Neuron (in vitro differentiated cells): ENCODE measurements around the gene KPNB1.

Experiments
- H2AFZ ChIP-seq: one replicate; pipeline ENCODE4 v1.6.1; 2013; ENCODE audit warnings: low read depth, mild to moderate bottlenecking, inconsistent platforms, low read length, moderate library complexity
- H3K27me3 ChIP-seq: one replicate; pipeline ENCODE4 v1.6.1; 2013; ENCODE audit warnings: low read length; ENCODE audit not compliant: insufficient read depth
- H3K36me3 ChIP-seq: one replicate; pipeline ENCODE4 v1.6.1; 2013; ENCODE audit warnings: low read length; ENCODE audit not compliant: insufficient read depth
- H3K4me1 ChIP-seq: one replicate; pipeline ENCODE4 v1.6.1; 2013; ENCODE audit warnings: low read length; ENCODE audit not compliant: insufficient read depth
- H3K4me3 ChIP-seq: 2 replicates; pipeline ENCODE4 v1.5.1; 2013; ENCODE audit warnings: mild to moderate bottlenecking, low read length, moderate library complexity
- H3K9me3 ChIP-seq: one replicate; pipeline ENCODE4 v1.6.1; 2013; ENCODE audit warnings: low read length

KPNB1 gene

DNA sequence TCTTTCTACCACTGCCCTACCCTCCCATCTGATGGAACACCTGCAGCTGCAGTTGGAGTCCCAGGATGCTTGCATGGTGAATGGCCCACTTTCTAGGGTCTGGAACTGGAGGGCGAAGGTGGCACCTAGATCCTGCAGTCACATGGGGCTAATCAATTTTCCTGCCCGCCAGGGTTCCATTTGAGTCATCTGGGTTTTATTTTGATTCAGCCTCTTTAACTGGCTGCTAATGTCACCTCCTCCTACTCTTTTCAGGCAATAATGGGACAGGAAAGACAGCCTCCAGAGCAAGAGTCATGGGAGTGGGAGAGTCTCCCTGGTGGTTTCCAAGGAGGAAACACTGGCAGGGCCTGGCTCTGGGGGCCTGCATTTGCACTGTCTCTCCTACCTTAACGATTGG, 40.4 kb downstream of the KPNB1 start:
- H2AFZ ChIP-seq = no peak overlapping the region

DNA sequence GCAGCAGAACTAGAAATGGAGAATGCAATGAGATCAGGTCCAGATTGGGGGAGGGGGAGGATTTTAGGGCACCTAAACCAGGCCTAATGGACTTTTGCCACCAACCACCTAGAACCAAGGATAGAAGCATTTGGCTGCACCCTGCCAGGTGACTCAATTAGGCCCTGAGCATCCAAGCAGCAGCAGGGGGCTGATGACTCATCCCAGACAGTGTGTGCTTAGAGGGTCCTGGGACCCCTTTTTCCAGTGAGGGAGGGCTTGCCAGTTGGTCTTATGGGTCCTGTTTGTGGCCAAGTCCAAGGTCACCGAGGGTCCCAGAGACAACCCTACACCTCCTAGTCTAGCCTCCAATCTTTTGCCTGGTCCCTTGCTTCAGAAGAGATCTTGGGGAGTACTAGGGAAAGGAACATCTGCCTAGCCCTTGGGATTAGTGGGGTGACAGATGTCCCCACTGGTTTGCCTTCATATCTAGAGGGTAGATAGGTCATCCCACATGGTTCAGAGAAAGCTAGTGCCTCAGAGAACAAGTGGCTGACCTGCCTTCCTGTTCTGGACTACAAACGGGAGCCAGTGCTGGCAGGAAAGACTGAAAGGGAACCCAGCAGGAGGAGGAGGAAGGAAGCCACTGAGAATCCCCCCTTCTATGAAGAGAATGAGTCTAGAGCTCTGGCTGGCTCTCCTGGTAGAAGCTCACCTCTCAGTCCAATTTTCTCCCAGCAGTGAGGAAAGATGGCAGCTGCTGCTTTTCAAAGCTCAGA, 42.6 kb downstream of the KPNB1 start:
- Histone ChIP-seq H3K4me1 (peaks cover 27% of the 10 kb centered on the region), H3K9me3 (no peaks in the 10 kb centered on the region), H2AFZ (no peak overlapping the region), H3K27me3 (no peaks in the 10 kb centered on the region), H3K36me3 (peaks cover 3% of the 10 kb centered on the region), H3K4me3 (no peak overlapping the region)

More for the DNA sequence above, 40.4 kb downstream of the KPNB1 start:
- no peaks in the 10 kb centered on the region for H3K9me3 ChIP-seq
- no peak overlapping the region for H3K4me3 ChIP-seq
- H3K4me1 ChIP-seq = peaks cover 19% of the 10 kb centered on the region
- no peaks in the 10 kb centered on the region for H3K27me3 ChIP-seq
- H3K36me3 ChIP-seq = peaks cover 14% of the 10 kb centered on the region

DNA sequence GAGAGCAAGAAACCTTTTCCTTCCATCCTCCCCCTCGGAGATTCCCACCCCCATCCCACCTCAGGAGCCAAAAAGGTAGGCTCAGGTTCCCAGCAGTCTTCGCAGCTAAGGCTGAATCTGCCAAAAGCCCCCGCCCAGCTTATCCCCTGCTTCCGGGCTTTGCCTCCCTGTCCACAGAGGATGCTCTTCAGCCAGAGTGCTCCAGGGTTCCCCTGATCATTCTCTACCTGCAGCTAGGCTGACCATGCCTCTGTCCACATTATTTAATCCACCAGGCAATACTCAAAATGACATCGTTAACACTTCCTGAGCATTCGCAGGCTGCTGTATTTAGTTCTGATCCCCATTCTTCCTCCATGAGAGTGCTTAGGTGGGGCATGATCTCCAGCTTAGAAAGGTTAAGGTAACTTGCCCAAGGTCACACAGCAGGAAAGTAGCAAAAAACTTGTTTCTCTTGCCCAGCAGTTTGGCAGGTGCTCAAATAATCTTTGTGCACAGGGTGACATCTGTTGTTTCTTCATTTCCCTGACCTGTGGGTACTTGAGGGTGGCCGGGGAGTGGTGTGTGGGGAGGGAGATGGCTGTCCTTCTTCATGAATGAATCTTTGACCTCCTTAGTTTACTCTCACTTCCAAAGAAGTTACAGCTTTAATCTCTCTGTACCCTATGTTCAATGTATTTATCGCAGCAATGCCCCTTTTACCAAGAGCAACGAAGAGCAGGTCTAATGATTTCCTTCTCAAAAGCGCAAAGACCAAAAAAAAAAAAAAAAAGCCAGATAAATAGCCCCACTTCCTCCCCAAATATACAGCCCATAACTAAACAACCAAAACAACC, 43.4 kb downstream of the KPNB1 start:
- Histone ChIP-seq H3K36me3 (peaks cover 3% of the 10 kb centered on the region), H2AFZ (peak overlapping the region; percentile 79), H3K4me3 (peak overlapping the region; percentile 55), H3K4me1 (peaks cover 27% of the 10 kb centered on the region), H3K27me3 (no peaks in the 10 kb centered on the region), H3K9me3 (no peaks in the 10 kb centered on the region)

DNA sequence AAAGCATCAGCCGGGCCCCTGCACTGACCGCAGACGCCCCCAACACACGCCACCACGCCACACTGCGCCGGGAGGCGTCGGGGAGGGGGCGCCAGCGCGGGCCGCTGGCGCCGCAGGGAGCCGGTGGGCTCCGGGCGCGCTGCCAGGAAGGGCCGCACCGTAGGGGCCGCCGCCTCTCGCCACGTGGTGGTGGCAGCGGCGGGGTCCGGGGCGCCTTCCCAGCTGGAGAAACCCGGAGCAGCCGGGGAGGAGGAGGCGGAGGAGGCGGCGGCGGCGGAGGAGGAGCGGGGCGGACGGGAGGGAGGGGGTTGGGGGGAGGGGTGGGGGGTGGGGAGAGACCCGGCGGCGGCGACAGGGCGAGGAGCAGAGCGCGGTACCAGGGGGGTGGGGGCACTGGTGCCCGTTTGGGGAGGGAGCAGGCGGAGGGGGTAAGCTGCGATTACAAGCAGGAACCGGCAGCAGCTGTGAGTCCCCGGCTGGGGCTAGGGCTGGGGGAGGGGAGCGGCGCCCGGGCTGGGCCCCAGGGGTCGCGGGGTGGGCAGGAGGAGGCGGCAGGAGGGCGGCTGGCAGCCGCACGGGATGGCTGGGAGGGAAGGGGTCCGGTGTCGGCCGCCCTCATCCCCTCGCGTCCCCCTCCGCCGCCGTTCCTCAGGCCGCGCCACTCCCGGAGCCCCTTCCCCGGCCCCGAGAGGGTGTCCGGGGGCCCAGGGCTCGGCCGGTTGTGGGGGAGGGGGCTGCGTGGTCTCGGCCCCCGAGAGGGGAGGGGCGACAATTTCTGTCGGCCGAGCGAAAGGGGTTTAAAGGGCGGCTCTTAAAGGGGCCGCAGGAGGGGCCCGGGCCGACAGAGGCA, 44.2 kb downstream of the KPNB1 start, which contains the start of gene TBKBP1:
Gene TBKBP1 (plus strand): TSS at position 431 of the 850 bp plus-strand sequence. CDS start 1,952 bp downstream, outside the sequence.
- H2AFZ ChIP-seq = peak within 1 kb of the TSS; percentile 79
- H3K4me1 ChIP-seq = peaks cover 27% of the 10 kb centered on the region
- peak within 1 kb of the TSS; percentile 55 for H3K4me3 ChIP-seq
- H3K9me3 ChIP-seq = no peaks in the 10 kb centered on the region
- peaks cover 3% of the 10 kb centered on the region for H3K36me3 ChIP-seq
- no peaks in the 10 kb centered on the region for H3K27me3 ChIP-seq

DNA sequence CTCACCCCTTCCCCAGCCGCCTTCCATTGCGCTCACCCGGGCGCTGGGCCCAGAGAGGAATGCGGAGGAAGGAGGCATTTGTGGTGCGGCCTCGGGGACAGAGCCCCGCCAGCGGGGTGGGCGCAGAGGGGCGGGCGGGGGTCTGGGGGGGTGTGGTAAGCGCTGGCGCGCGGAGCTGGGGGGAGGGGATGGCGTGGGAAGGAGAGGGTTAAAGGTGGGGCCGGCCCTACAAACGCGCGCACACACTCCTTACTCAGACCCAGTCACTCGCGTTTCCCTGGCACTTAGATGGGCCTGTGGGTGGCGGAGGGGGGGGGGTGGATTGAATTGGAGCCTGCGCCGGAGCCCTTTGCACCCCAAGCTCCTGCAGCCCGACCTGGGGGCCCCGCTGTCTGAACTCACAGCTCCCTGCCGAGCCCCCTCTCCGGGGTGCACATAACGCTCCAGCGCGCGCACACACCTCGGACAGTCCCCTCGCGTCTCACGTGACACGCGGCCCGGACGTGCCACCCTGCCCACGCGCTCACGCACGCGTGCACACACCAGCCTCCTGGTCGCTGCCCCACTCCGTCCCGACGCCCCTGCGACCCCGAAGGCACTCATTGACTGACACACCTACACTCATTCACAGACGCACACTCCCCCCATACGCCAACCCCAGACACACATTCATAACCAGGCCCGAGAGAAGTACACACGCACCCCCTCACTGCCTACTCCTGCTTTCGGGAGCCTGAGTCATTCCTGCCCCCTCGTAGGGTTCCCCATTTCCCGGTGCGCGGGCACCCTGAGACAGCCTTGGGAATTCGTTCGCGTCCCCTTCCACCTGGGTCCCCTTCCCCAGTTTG, 45.1 kb downstream of the KPNB1 start:
- Histone ChIP-seq H2AFZ (peak overlapping the region; percentile 8), H3K4me1 (peaks cover 27% of the 10 kb centered on the region), H3K4me3 (peak overlapping the region; percentile 55), H3K27me3 (no peaks in the 10 kb centered on the region), H3K9me3 (no peaks in the 10 kb centered on the region), H3K36me3 (peaks cover 5% of the 10 kb centered on the region)

DNA sequence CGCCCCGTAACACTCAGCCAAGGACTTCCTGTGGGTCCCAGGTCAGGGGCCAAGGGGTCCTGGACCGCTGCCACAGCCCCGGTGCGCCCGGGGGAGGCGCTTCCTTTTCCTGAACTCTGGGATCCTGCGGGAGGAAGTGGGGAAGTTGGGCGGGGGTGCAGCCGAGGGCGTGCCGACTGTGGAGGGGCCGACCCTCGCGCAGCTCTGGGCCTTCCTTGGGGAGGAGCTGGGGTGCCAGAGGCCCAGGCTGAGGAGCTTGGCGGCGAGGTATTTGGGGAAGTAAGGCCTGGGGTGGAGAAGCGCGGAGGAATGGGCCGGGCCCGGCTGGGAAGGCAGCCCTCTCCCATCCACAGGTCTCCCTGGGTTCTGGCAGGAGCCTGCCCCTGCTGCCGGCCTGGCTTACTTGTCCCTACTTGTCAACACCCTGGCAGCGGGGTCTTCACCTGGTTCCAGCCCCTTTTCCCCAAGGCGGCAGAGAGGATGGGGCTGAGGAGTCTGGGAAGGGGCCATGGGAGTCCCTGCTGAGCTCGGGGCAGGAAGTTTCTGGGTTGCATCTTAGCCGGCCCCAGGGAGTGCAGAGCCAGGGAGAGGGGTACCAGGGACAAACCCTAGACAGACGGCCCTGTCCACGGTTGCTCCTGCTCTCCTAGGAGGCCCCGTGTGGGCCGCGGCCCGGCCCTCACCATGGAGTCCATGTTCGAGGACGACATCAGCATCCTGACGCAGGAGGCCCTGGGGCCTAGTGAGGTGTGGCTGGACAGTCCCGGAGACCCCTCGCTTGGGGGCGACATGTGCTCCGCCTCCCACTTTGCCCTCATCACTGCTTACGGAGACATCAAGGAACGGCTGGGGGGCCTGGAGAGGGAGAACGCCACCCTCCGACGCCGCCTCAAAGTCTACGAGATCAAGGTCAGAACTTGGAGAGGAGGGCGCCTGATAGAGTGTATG, 46.0 kb downstream of the KPNB1 start:
- Histone ChIP-seq H3K27me3 (no peaks in the 10 kb centered on the region), H3K36me3 (peaks cover 9% of the 10 kb centered on the region), H3K4me1 (peaks cover 27% of the 10 kb centered on the region)

DNA sequence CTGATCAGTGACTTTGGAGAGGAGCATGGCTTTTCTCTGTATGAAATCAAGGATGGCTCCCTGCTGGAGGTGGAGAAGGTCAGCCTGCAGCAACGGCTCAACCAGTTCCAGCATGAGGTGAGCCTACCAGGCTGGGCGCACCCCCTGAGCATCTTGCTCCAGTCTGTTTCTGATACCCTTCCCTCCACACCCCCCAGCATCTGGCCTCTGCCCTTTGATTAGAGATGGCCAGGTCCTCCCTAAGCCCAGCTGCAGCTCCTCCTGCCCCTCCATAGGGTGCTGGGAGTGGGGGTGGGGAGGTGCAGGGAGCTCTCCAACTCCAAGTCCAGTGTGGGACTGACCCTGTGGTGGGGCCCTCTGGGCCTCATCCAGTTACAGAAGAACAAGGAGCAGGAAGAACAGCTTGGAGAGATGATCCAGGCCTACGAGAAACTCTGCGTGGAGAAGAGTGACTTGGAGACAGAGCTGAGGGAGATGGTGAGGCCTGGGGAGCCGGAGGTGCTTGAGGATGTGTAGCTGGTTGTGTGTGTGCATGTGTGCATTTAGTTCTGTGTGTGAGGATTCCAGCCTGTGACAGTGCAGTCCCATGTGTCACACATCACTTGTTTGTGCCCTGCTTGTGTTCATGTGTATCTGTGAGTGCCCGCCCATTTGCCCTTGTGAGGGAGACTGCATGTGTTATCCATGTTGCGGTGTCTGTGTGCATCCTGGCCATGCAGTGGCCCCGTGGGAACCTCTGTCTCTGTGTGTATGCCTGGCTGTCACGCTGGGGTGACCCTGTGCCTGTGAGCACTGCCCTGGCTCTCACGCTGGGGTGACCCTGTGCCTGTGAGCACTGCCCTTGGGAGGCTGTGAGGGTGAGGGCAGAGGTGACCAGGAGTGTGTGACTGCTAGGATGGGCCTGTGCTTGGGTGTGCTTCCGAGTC, 47.3 kb downstream of the KPNB1 start:
- Histone ChIP-seq H3K9me3 (no peaks in the 10 kb centered on the region), H3K4me3 (no peak overlapping the region), H2AFZ (no peak overlapping the region), H3K4me1 (peaks cover 27% of the 10 kb centered on the region), H3K27me3 (no peaks in the 10 kb centered on the region), H3K36me3 (peaks cover 13% of the 10 kb centered on the region)

More for the DNA sequence above, 46.0 kb downstream of the KPNB1 start:
- H2AFZ ChIP-seq = no peak overlapping the region
- H3K9me3 ChIP-seq = no peaks in the 10 kb centered on the region
- peak overlapping the region; percentile 55 for H3K4me3 ChIP-seq

DNA sequence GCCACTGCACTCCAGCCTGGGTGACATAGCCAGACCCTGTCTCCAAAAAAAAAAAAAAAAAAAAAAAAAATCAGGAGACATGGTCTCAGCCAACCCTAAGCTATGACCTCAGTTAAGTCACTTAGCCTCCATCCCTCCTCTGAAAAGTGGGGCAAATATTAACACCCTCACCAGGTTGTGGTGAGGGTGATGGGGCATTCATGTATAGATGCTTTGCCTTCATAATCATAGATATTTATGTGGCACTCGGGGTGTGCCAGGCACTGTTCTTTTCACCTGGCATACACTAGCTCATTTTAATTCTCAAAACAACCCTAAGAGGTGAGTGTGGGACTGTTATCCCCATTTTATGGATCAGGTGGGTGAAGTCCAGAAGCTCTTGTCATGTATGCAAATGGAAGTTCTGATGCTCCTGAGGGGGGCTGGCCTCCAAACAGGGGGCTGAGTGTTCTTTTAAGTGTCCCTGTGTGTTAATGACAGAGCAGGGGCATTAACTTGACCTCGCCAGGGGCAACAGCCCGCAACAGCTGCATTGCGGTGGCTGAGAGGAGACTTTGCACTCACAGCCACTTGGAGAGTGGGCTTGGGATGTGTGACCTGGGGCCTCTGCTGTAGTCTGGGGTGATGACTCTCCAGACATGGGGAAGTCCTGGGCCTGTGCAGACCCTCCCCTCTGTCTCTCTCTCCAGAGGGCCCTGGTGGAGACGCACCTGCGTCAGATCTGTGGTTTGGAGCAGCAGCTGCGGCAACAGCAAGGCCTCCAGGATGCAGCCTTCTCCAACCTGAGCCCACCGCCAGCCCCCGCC, 48.4 kb downstream of the KPNB1 start:
- H3K4me3 ChIP-seq = no peak overlapping the region
- H3K27me3 ChIP-seq = no peaks in the 10 kb centered on the region
- H3K36me3 ChIP-seq = peaks cover 13% of the 10 kb centered on the region
- no peaks in the 10 kb centered on the region for H3K9me3 ChIP-seq
- H2AFZ ChIP-seq = no peak overlapping the region
- H3K4me1 ChIP-seq = peaks cover 17% of the 10 kb centered on the region

DNA sequence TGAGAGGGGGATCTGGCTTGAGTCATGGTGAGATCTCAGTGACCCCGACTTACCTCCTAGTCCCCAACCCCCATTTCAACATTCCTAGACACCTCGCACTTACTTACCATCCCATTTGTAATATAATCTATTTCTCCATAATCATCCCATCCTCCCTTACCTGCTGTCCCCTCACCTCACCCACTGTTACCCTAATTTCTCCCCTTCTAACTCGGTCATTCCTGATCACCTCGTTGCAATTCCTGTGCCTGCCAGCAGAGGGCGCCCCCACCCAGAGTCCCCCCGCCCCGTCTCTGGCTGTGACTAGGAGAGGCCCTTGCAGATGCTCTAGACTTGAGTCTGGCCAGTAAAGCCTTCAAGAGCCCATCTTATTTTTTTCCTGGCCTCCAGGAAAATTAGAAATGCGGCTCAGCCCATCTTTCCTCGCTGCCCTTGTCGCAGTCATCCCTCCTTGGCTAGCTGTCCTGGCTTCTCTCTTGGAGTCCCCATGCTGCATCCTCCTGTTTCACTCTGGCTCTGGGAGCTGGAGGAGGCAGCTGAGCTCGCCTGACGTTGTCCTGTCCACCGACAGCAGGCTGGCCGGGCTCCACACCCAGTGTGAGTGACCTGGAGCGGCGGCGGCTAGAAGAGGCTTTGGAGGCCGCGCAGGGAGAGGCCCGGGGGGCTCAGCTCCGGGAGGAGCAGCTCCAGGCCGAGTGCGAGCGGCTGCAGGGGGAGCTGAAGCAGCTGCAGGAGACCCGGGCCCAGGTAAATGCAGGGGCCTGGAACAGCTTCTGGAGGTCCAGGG, 49.2 kb downstream of the KPNB1 start:
- H3K4me3 ChIP-seq = no peak overlapping the region
- no peaks in the 10 kb centered on the region for H3K27me3 ChIP-seq
- no peaks in the 10 kb centered on the region for H3K9me3 ChIP-seq
- no peak overlapping the region for H2AFZ ChIP-seq
- peaks cover 13% of the 10 kb centered on the region for H3K36me3 ChIP-seq
- peaks cover 12% of the 10 kb centered on the region for H3K4me1 ChIP-seq

DNA sequence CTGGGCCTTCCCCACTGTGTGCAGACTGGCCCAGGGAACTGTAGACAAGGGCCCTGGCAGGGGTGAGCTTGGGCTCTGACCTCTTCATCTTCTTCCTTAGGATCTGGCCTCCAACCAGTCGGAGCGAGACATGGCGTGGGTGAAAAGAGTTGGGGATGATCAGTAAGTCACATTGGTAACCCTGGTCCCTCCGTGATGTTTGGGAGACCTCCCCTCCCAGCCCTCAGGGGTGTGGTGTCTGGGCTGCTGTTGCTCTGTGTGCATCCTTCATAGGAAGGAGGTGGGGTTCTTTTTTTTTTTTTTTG, 49.8 kb downstream of the KPNB1 start:
- Histone ChIP-seq H3K27me3 (no peaks in the 10 kb centered on the region), H3K4me3 (no peak overlapping the region), H3K36me3 (peaks cover 13% of the 10 kb centered on the region), H2AFZ (no peak overlapping the region), H3K4me1 (peaks cover 12% of the 10 kb centered on the region), H3K9me3 (no peaks in the 10 kb centered on the region)
